Breast epithelium (tissue), 4 donors: ENCODE measurements around the gene STARD10. TPM values are rescaled to one million over a fixed set of nuclear protein-coding genes. Genes with fewer than 3 reads are reported as not detected.

Experiments
- DNase-seq, 2 donors: peaks; one replicate each; pipeline ENCODE4 v3.0.0-alpha.2; 2019; ENCODE audit warnings: low spot score in 2 of 2
- H3K27ac ChIP-seq, 2 donors: fragments of 200-600 bp; sonication (generic) in 1 of 2; one replicate each; pipeline ENCODE4 v1.5.1; 2016 to 2019; ENCODE audit warnings: mild to moderate bottlenecking in 1 of 2
- H3K27me3 ChIP-seq, 2 donors: fragments of 200-600 bp; sonication (generic) in 1 of 2; one replicate each; pipeline versions ENCODE4 v1.5.1 to v1.6.0; 2017 to 2019; ENCODE audit warnings: control low read depth in 1 of 2, mild to moderate bottlenecking in 1 of 2
- H3K36me3 ChIP-seq: fragments of 200-600 bp; one replicate; pipeline ENCODE4 v1.5.1; 2019
- H3K4me1 ChIP-seq, 2 donors: fragments of 200-600 bp; sonication (generic); one replicate each; pipeline ENCODE4 v1.5.1; 2016 to 2019; ENCODE audit warnings: control low read depth in 1 of 2
- H3K4me3 ChIP-seq, 3 donors: fragments of 200-600 bp; sonication (generic); 1 replicate in 2 of 3; 2 replicates in 1 of 3; pipeline ENCODE4 v1.5.1; 2016 to 2019; ENCODE audit warnings: mild to moderate bottlenecking in 3 of 3, moderate library complexity in 2 of 3
- H3K9me3 ChIP-seq, 2 donors: fragments of 200-600 bp; sonication (generic) in 1 of 2; one replicate each; pipeline ENCODE4 v1.5.1; 2016 to 2019; ENCODE audit warnings: control low read depth in 1 of 2
- CTCF ChIP-seq, 3 donors: fragments of 450-650 bp; IDR thresholded peaks; one replicate each; pipeline ENCODE4 v1.5.1; 2016 to 2017; ENCODE audit warnings: antibody characterized with exemption in 3 of 3, mild to moderate bottlenecking in 3 of 3, moderate library complexity in 3 of 3
- POLR2A ChIP-seq: fragments of 450-650 bp; IDR thresholded peaks from one replicate; pipeline ENCODE4 v1.6.1; 2016; ENCODE audit warnings: antibody characterized with exemption, mild to moderate bottlenecking, moderate library complexity
- POLR2AphosphoS5 ChIP-seq, 3 donors: sonication (generic); formaldehyde crosslinking; IDR thresholded peaks; one replicate each; pipeline ENCODE4 v1.6.1; 2017; ENCODE audit warnings: antibody characterized with exemption in 3 of 3
- intact Hi-C: fragments of 100-400 bp; cut with DNase I; formaldehyde crosslinking; loops from one replicate; pipeline ENCODE4 v1.15.1; 2023; ENCODE audit warnings: low total_unique reads
- total RNA-seq, 3 donors: library from RNA; depleted of rRNA; stranded (reverse); fragments of >200 nt; gene quantifications; one replicate each; pipeline ENCODE4 v1.1.0, GENCODE V29; 2016

The STARD10 gene
- total RNA-seq, 3 donors from 2014 or later, result 20.6 to 117 (median 93.7) TPM

- H3K4me3 ChIP-seq, result peak overlapping the region; percentile 59 to 90 (median 68)
- peaks cover 4 to 17% of the 10 kb centered on the region in 2 donors for H3K4me1 ChIP-seq
- peak overlapping the region; percentile 85 to 91 for H3K27ac ChIP-seq
- DNase-seq, result peak in 1 of 2 donors; percentile 62
- TF ChIP-seq CTCF (IDR thresholded peaks at IDR 0.05) (no peak), POLR2A (no peak), POLR2AphosphoS5 (IDR thresholded peaks at IDR 0.05) (no peak)
- H3K27me3 ChIP-seq, result no peaks in the 10 kb centered on the region
- intact Hi-C loops, result loop anchor here (10.0 kb wide), 3 partner anchors 63 to 453 kb away; partner anchors contain the start of gene ATG16L2
- no peaks in the 10 kb centered on the region for H3K36me3 ChIP-seq
- H3K9me3 ChIP-seq, result no peaks in the 10 kb centered on the region
Observed at GRCh38 chr11:72721689-72722049, 72.2 kb downstream of the STARD10 start.

GRCh38 chr11:72721276-72721675, 72.6 kb downstream of the STARD10 start:
- TF ChIP-seq CTCF (IDR thresholded peaks at IDR 0.05) (no peak), POLR2AphosphoS5 (IDR thresholded peaks at IDR 0.05) (no peak)
- Histone ChIP-seq H3K9me3 (no peaks in the 10 kb centered on the region), H3K4me1 (peaks cover 4 to 17% of the 10 kb centered on the region in 2 donors), H3K4me3 (peak overlapping the region; percentile 59 to 90 (median 68)), H3K27ac (peak overlapping the region; percentile 85 to 91), H3K27me3 (no peaks in the 10 kb centered on the region), H3K36me3 (no peaks in the 10 kb centered on the region)
- intact Hi-C loops, result loop anchor here (10.0 kb wide), 3 partner anchors 64 to 454 kb away; partner anchors contain the start of gene ATG16L2
- DNase-seq, result no peak

GRCh38 chr11:72720784-72721183, 73.1 kb downstream of the STARD10 start:
- peak overlapping the region; percentile 85 to 91 for H3K27ac ChIP-seq
- H3K4me1 ChIP-seq, result peaks cover 4 to 17% of the 10 kb centered on the region in 2 donors

GRCh38 chr11:72720047-72720446, 73.8 kb downstream of the STARD10 start:
- no peaks in the 10 kb centered on the region for H3K27me3 ChIP-seq
- peak overlapping the region; percentile 85 to 91 for H3K27ac ChIP-seq
- no peaks in the 10 kb centered on the region for H3K36me3 ChIP-seq
- H3K4me1 ChIP-seq, result peaks cover 4 to 17% of the 10 kb centered on the region in 2 donors
- TF ChIP-seq POLR2A (no peak), POLR2AphosphoS5 (IDR thresholded peaks at IDR 0.05) (no peak), CTCF (IDR thresholded peaks at IDR 0.05) (no peak)
- H3K4me3 ChIP-seq, result peak overlapping the region; percentile 59 to 90 (median 68)
- no peaks in the 10 kb centered on the region for H3K9me3 ChIP-seq
- intact Hi-C loops, result loop anchor here (10.0 kb wide), 3 partner anchors 65 to 455 kb away; partner anchors contain the start of gene ATG16L2
- DNase-seq, result no peak

More at GRCh38 chr11:72720784-72721183, 73.1 kb downstream of the STARD10 start:
- peak overlapping the region; percentile 59 to 90 (median 68) for H3K4me3 ChIP-seq
- intact Hi-C loops, result loop anchor here (10.0 kb wide), 3 partner anchors 64 to 454 kb away; partner anchors contain the start of gene ATG16L2
- no peaks in the 10 kb centered on the region for H3K27me3 ChIP-seq
- H3K36me3 ChIP-seq, result no peaks in the 10 kb centered on the region
- no peak for DNase-seq
- TF ChIP-seq CTCF (IDR thresholded peaks at IDR 0.05) (no peak), POLR2AphosphoS5 (IDR thresholded peaks at IDR 0.05) (no peak), POLR2A (no peak)
- no peaks in the 10 kb centered on the region for H3K9me3 ChIP-seq

- DNase-seq, result no peak
- intact Hi-C loops, result no loop called here
- peak overlapping the region in 2 of 3 donors; percentile 68 to 90 for H3K4me3 ChIP-seq
- no peaks in the 10 kb centered on the region for H3K9me3 ChIP-seq
- TF ChIP-seq POLR2A, result no peak
- no peak for TF ChIP-seq CTCF (IDR thresholded peaks at IDR 0.05)
- TF ChIP-seq POLR2AphosphoS5 (IDR thresholded peaks at IDR 0.05), result no peak
- H3K4me1 ChIP-seq, result peaks cover 4 to 17% of the 10 kb centered on the region in 2 donors
- no peaks in the 10 kb centered on the region for H3K27me3 ChIP-seq
- H3K27ac ChIP-seq, result peak overlapping the region; percentile 85 to 91
- H3K36me3 ChIP-seq, result no peaks in the 10 kb centered on the region
Observed at GRCh38 chr11:72719551-72719950, 74.3 kb downstream of the STARD10 start.
